Lower leg skin (tissue), 4 donors: ENCODE measurements around the gene SH3RF3. TPM values are rescaled to one million over a fixed set of nuclear protein-coding genes. Genes with fewer than 3 reads are reported as not detected.
A peak's percentile ranks its signal among the peaks of the same experiment; 100 is the strongest.
"Not testable (repeated sequence)": the region's sequence is repeated elsewhere in the genome, so short reads cannot be mapped to it uniquely, and the experiment has no call there.

Experiments
- DNase-seq, 2 donors: peaks; one replicate each; pipeline ENCODE4 v3.0.0-alpha.2; 2019; ENCODE audit warnings: low spot score in 2 of 2
- H3K4me3 ChIP-seq: fragments of 200-600 bp; sonication (generic); 2 replicates; pipeline ENCODE4 v1.5.1; 2017; ENCODE audit warnings: mild to moderate bottlenecking, low read depth; ENCODE audit not compliant: poor library complexity, severe bottlenecking
- POLR2A ChIP-seq, 2 donors: fragments of 450-650 bp; IDR thresholded peaks; one replicate each; pipeline ENCODE4 v1.6.1; 2016 to 2017; ENCODE audit warnings: antibody characterized with exemption in 2 of 2, mild to moderate bottlenecking in 1 of 2, moderate library complexity in 1 of 2
- WGBS, 2 donors: methylation state at CpG; one replicate each; pipeline ENCODE4 v1.1.5; 2018; 5-methylcytosine and 5-hydroxymethylcytosine counted together
- intact Hi-C: fragments of 100-400 bp; cut with DNase I; formaldehyde crosslinking; loops from one replicate; pipeline ENCODE4 v1.15.0; 2023; ENCODE audit warnings: low total_unique reads
- total RNA-seq, 4 donors: library from RNA; depleted of rRNA; stranded (reverse); fragments of >200 nt; gene quantifications; one replicate each; pipeline ENCODE4 v1.1.0, GENCODE V29; 2016
- TF ChIP-seq, protein P1 (sequence below), 3 donors: fragments of 450-650 bp; IDR thresholded peaks; one replicate each; pipeline ENCODE4 v1.5.1; 2016; ENCODE audit warnings: antibody characterized with exemption in 3 of 3, mild to moderate bottlenecking in 3 of 3, moderate library complexity in 2 of 3

The SH3RF3 gene
- total RNA-seq, 4 donors from 2014 or later = 1.9 to 7.4 (median 3.2) TPM

GRCh38 chr2:109117780-109118179 lies 11.2 kb upstream of the SH3RF3 start:
- intact Hi-C loops = no loop called here
- DNase-seq = no peak
- H3K4me3 ChIP-seq = no peak overlapping the region
- WGBS, 2 donors = 98 to 99% methylated on average over 4 of the region's 4 CpGs
- TF ChIP-seq, protein P1, sequence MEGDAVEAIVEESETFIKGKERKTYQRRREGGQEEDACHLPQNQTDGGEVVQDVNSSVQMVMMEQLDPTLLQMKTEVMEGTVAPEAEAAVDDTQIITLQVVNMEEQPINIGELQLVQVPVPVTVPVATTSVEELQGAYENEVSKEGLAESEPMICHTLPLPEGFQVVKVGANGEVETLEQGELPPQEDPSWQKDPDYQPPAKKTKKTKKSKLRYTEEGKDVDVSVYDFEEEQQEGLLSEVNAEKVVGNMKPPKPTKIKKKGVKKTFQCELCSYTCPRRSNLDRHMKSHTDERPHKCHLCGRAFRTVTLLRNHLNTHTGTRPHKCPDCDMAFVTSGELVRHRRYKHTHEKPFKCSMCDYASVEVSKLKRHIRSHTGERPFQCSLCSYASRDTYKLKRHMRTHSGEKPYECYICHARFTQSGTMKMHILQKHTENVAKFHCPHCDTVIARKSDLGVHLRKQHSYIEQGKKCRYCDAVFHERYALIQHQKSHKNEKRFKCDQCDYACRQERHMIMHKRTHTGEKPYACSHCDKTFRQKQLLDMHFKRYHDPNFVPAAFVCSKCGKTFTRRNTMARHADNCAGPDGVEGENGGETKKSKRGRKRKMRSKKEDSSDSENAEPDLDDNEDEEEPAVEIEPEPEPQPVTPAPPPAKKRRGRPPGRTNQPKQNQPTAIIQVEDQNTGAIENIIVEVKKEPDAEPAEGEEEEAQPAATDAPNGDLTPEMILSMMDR (IDR thresholded peaks at IDR 0.05) = no peak
- no peak for TF ChIP-seq POLR2A (IDR thresholded peaks at IDR 0.05)

- TF ChIP-seq, protein P1 (IDR thresholded peaks at IDR 0.05) = no peak
- no peak for TF ChIP-seq POLR2A (IDR thresholded peaks at IDR 0.05)
- peak in 1 of 2 donors; percentile 57 for DNase-seq
- intact Hi-C loops = no loop called here
- WGBS, 2 donors = 94 to 95% methylated on average over 9 of the region's 9 CpGs
- H3K4me3 ChIP-seq = no peak overlapping the region
These were observed 10.7 kb upstream of the SH3RF3 start for GRCh38 chr2:109118321-109118720.

DNA sequence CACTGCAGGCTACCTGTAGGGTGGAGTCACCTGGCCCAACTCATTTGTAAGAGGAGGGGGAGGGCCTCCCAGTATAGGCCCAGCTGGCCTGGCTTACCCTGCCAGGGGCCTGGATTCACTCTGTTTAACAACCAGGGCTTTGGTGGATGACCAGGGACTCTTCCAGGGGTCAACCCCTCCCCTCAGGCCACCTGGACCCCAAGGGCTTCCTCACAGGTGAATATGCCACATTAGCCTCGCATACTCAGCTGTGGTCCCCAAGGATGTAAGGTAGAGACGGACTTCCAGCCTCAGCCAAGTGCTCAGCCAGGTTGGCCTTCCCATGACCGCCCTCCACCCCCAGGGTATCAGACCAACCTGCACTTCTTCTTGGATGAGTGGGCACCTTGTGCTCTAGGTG lies 8.8 kb upstream of the SH3RF3 start:
- WGBS, 2 donors = 94 to 100% methylated on average over 3 of the region's 3 CpGs
- peak in 1 of 2 donors; percentile 70 for DNase-seq
- H3K4me3 ChIP-seq = no peak overlapping the region
- TF ChIP-seq, protein P1 (IDR thresholded peaks at IDR 0.05) = no peak
- TF ChIP-seq POLR2A (IDR thresholded peaks at IDR 0.05) = no peak
- intact Hi-C loops = no loop called here

GRCh38 chr2:109120686-109121085 lies 8.3 kb upstream of the SH3RF3 start:
- intact Hi-C loops, H3K4me3 ChIP-seq: not testable (repeated sequence)
- 91 to 92% methylated on average over 10 of the region's 10 CpGs for WGBS, 2 donors
- DNase-seq = peak in 1 of 2 donors; percentile 48

DNA sequence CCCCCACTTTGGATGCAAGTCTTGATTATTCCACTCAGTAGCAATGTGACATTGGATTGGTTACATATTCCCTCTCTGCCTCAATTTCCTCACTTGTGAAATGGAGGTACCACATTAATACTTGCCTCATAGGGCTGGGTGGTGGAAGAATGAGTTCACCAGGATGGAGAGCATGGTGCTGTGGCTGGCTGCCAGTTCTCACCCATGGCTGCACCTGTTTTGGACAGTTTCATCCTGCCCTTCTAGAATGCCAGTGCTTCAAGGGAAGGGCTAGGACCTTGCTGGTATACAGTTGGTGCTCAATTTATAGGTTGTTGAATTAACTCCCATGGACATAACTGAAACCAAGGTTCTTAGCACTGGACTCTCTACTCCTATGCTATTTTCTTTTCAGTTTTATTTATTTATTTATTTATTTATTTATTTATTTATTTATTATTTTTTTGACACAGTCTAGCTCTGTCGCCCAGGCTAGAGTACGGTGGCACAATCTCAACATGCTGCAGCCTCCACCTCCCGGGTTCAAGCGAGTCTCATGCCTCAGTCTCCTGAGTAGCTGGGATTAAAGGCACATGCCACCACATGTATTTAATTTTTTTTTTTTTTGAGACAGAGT lies 5.3 kb upstream of the SH3RF3 start:
- 90 to 94% methylated on average over 4 of the region's 4 CpGs for WGBS, 2 donors
- intact Hi-C loops = no loop called here
- TF ChIP-seq, protein P1 (IDR thresholded peaks at IDR 0.05) = no peak
- no peak for TF ChIP-seq POLR2A (IDR thresholded peaks at IDR 0.05)
- DNase-seq = peak in 1 of 2 donors; percentile 39
- no peak overlapping the region for H3K4me3 ChIP-seq

DNA sequence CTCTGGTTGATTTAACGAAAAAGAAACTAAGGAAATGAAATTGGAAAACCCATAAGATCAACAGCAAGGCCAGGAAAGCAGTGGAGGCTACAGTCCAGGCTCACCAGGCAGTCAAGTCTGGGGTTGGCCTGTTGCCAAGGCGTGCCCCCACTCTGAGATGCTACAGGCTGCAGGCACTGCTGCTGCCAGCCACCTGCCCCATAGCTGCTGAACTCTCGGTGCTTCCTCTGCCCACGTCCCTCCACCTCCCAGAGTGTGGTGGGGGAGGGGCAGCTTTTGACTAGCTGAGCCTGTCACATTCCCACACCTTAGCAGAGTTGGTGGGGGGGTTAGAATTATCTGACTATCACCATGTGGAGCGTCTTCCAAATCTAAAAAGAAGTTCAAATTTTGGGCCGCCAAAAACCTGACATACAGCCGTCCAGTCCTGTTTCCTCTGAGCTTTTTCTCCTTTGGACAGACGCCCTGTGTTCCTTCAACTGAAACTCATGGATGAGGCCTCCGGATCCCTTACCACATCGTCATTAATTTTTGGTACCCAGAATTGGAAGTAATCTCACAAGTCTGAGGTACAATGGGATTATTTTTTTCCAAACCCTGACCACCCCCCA lies 3.9 kb upstream of the SH3RF3 start:
- peak in 1 of 2 donors; percentile 87 for DNase-seq
- intact Hi-C loops = loop anchor here (5.0 kb wide), 1 partner anchor 387 kb away; no protein-coding TSS in a partner anchor
- H3K4me3 ChIP-seq = no peak overlapping the region
- 64 to 68% methylated on average over 10 of the region's 10 CpGs for WGBS, 2 donors
- no peak for TF ChIP-seq POLR2A (IDR thresholded peaks at IDR 0.05)
- TF ChIP-seq, protein P1 (IDR thresholded peaks at IDR 0.05) = no peak
